Memory B cell (primary cell): ENCODE results near the gene THAP4.
A peak's percentile ranks its signal among the peaks of the same experiment; 100 is the strongest.

Experiments
- ATAC-seq: fragments of 150-1000 bp; cut with Tn5 transposase; 2 replicates; pipeline ENCODE4 v1.10.0; 2021; ENCODE audit warnings: low read depth, mild to moderate bottlenecking, moderate library complexity
- DNase-seq, 2 donors: peaks; one replicate each; pipeline ENCODE4 v3.0.0; 2022; ENCODE audit warnings: low spot score in 2 of 2
- H3K27ac Mint-ChIP-seq: one replicate; pipeline ENCODE4 v1.8.0; 2022; ENCODE audit warnings: mild to moderate bottlenecking, moderate library complexity, mixed read lengths
- H3K27me3 Mint-ChIP-seq: one replicate; pipeline ENCODE4 v1.8.0; 2022; ENCODE audit warnings: mixed read lengths
- H3K36me3 Mint-ChIP-seq: one replicate; pipeline ENCODE4 v1.8.0; 2022; ENCODE audit warnings: mild to moderate bottlenecking, mixed read lengths
- H3K4me1 Mint-ChIP-seq: one replicate; pipeline ENCODE4 v1.8.0; 2022; ENCODE audit warnings: mixed read lengths
- H3K4me3 Mint-ChIP-seq: one replicate; pipeline ENCODE4 v1.8.0; 2022; ENCODE audit warnings: mild to moderate bottlenecking, moderate library complexity, mixed read lengths
- H3K9me3 Mint-ChIP-seq: one replicate; pipeline ENCODE4 v1.8.0; 2022; ENCODE audit warnings: mixed read lengths

Gene THAP4

GRCh38 chr2:241617431-241618154 lies 19.4 kb downstream of the THAP4 start:
- Mint-ChIP-seq H3K4me3 (peak overlapping the region; percentile 87), H3K4me1 (peaks cover 26% of the 10 kb centered on the region), H3K27me3 (no peaks in the 10 kb centered on the region), H3K27ac (peak overlapping the region; percentile 39), H3K36me3 (peaks cover 15% of the 10 kb centered on the region), H3K9me3 (peaks cover 2% of the 10 kb centered on the region)
- DNase-seq = peak in 1 of 2 donors; percentile 16
- ATAC-seq = peak; percentile 93

- Mint-ChIP-seq H3K9me3 (peaks cover 2% of the 10 kb centered on the region), H3K4me3 (peak overlapping the region; percentile 56), H3K27me3 (no peaks in the 10 kb centered on the region), H3K27ac (peak overlapping the region; percentile 42), H3K4me1 (peaks cover 28% of the 10 kb centered on the region), H3K36me3 (peaks cover 15% of the 10 kb centered on the region)
- ATAC-seq (no peak), DNase-seq (no peak)
Observed at GRCh38 chr2:241616168-241617125, 20.5 kb downstream of the THAP4 start.

- DNase-seq (no peak), ATAC-seq (no peak)
- peaks cover 29% of the 10 kb centered on the region for H3K4me1 Mint-ChIP-seq
- H3K4me3 Mint-ChIP-seq = peak overlapping the region; percentile 56
- no peak overlapping the region for H3K27ac Mint-ChIP-seq
- no peaks in the 10 kb centered on the region for H3K9me3 Mint-ChIP-seq
- H3K36me3 Mint-ChIP-seq = peaks cover 11% of the 10 kb centered on the region
- no peaks in the 10 kb centered on the region for H3K27me3 Mint-ChIP-seq
Observed at GRCh38 chr2:241615522-241616052, 21.4 kb downstream of the THAP4 start.

- peaks cover 7% of the 10 kb centered on the region for H3K36me3 Mint-ChIP-seq
- H3K4me3 Mint-ChIP-seq = no peak overlapping the region
- no peaks in the 10 kb centered on the region for H3K27me3 Mint-ChIP-seq
- no peaks in the 10 kb centered on the region for H3K9me3 Mint-ChIP-seq
- peaks cover 27% of the 10 kb centered on the region for H3K4me1 Mint-ChIP-seq
- ATAC-seq = no peak
- no peak overlapping the region for H3K27ac Mint-ChIP-seq
- no peak for DNase-seq
Observed at GRCh38 chr2:241615041-241615440, 21.9 kb downstream of the THAP4 start.

- no peaks in the 10 kb centered on the region for H3K27me3 Mint-ChIP-seq
- H3K4me3 Mint-ChIP-seq = no peak overlapping the region
- H3K36me3 Mint-ChIP-seq = peaks cover 6% of the 10 kb centered on the region
- no peak overlapping the region for H3K27ac Mint-ChIP-seq
- no peak for DNase-seq
- H3K9me3 Mint-ChIP-seq = no peaks in the 10 kb centered on the region
- ATAC-seq = no peak
- H3K4me1 Mint-ChIP-seq = peaks cover 27% of the 10 kb centered on the region
Observed at GRCh38 chr2:241613017-241613780, 23.8 kb downstream of the THAP4 start.

GRCh38 chr2:241612156-241613016 lies 24.6 kb downstream of the THAP4 start:
- Mint-ChIP-seq H3K36me3 (peaks cover 6% of the 10 kb centered on the region), H3K4me1 (peaks cover 23% of the 10 kb centered on the region), H3K9me3 (no peaks in the 10 kb centered on the region), H3K27ac (no peak overlapping the region), H3K27me3 (no peaks in the 10 kb centered on the region), H3K4me3 (no peak overlapping the region)
- DNase-seq (no peak), ATAC-seq (no peak)

- H3K4me3 Mint-ChIP-seq = no peak overlapping the region
- H3K9me3 Mint-ChIP-seq = no peaks in the 10 kb centered on the region
- H3K4me1 Mint-ChIP-seq = peaks cover 21% of the 10 kb centered on the region
- H3K27me3 Mint-ChIP-seq = no peaks in the 10 kb centered on the region
- peak overlapping the region; percentile 38 for H3K27ac Mint-ChIP-seq
- peaks cover 8% of the 10 kb centered on the region for H3K36me3 Mint-ChIP-seq
- DNase-seq (no peak), ATAC-seq (no peak)
Observed at GRCh38 chr2:241611062-241611461, 25.9 kb downstream of the THAP4 start.

- peak overlapping the region; percentile 73 for H3K4me3 Mint-ChIP-seq
- no peaks in the 10 kb centered on the region for H3K9me3 Mint-ChIP-seq
- H3K36me3 Mint-ChIP-seq = peaks cover 6% of the 10 kb centered on the region
- DNase-seq (peak; percentile 92 to 93), ATAC-seq (peak; percentile 97)
- peaks cover 18% of the 10 kb centered on the region for H3K4me1 Mint-ChIP-seq
- peak overlapping the region; percentile 38 for H3K27ac Mint-ChIP-seq
- no peaks in the 10 kb centered on the region for H3K27me3 Mint-ChIP-seq
Observed at GRCh38 chr2:241609859-241610793, 26.8 kb downstream of the THAP4 start.

- Mint-ChIP-seq H3K4me3 (peak overlapping the region; percentile 73), H3K27ac (no peak overlapping the region), H3K4me1 (peaks cover 18% of the 10 kb centered on the region), H3K36me3 (peaks cover 6% of the 10 kb centered on the region), H3K9me3 (no peaks in the 10 kb centered on the region), H3K27me3 (no peaks in the 10 kb centered on the region)
- ATAC-seq (no peak), DNase-seq (no peak)
Observed at GRCh38 chr2:241608881-241609280, 28.1 kb downstream of the THAP4 start.

GRCh38 chr2:241607162-241607885 lies 29.6 kb downstream of the THAP4 start:
- Mint-ChIP-seq H3K36me3 (peaks cover 9% of the 10 kb centered on the region), H3K27me3 (no peaks in the 10 kb centered on the region), H3K4me1 (peaks cover 18% of the 10 kb centered on the region), H3K27ac (no peak overlapping the region), H3K4me3 (no peak overlapping the region), H3K9me3 (no peaks in the 10 kb centered on the region)
- no peak for ATAC-seq
- DNase-seq = no peak

GRCh38 chr2:241606186-241606585 lies 30.8 kb downstream of the THAP4 start:
- no peak for ATAC-seq
- no peak overlapping the region for H3K4me3 Mint-ChIP-seq
- no peaks in the 10 kb centered on the region for H3K27me3 Mint-ChIP-seq
- H3K4me1 Mint-ChIP-seq = peaks cover 15% of the 10 kb centered on the region
- no peak overlapping the region for H3K27ac Mint-ChIP-seq
- no peaks in the 10 kb centered on the region for H3K9me3 Mint-ChIP-seq
- DNase-seq = no peak
- peaks cover 14% of the 10 kb centered on the region for H3K36me3 Mint-ChIP-seq

- H3K9me3 Mint-ChIP-seq = no peaks in the 10 kb centered on the region
- H3K4me3 Mint-ChIP-seq = no peak overlapping the region
- DNase-seq = no peak
- no peak overlapping the region for H3K27ac Mint-ChIP-seq
- no peaks in the 10 kb centered on the region for H3K27me3 Mint-ChIP-seq
- peaks cover 5% of the 10 kb centered on the region for H3K4me1 Mint-ChIP-seq
- peaks cover 27% of the 10 kb centered on the region for H3K36me3 Mint-ChIP-seq
- ATAC-seq = no peak
Observed at GRCh38 chr2:241603686-241604085, 33.3 kb downstream of the THAP4 start.
